Activated CD4-positive, alpha-beta T cell treated with anti-CD3 and anti-CD28 coated beads, Interleukin-2, Interleukin-6, amounts not matched to agents 100 ng/mL and 50 ng/mL, durations not matched to agents 16 hours and 8 hours (primary cell): Measurements from ENCODE around the gene PGM2L1.
"Not testable (repeated sequence)": the region's sequence is repeated elsewhere in the genome, so short reads cannot be mapped to it uniquely, and the experiment has no call there.

ENCODE experiments used
- DNase-seq: peaks from one replicate; pipeline ENCODE4 v3.0.0-alpha.2; 2020

PGM2L1 gene

GRCh38 chr11:74398244-74399159, at the start of gene PGM2L1:
TSS of gene PGM2L1 (minus strand) at chr11:74398433. CDS start at chr11:74398161, 272 bp downstream.
- DNase-seq, result peak; percentile 96

- DNase-seq, result no peak
Observed at GRCh38 chr11:74447720-74448119, 49.5 kb upstream of the PGM2L1 start.

GRCh38 chr11:74446532-74446938, 48.3 kb upstream of the PGM2L1 start:
- DNase-seq, result no peak

- no peak for DNase-seq
Observed at GRCh38 chr11:74444173-74444826, 46.1 kb upstream of the PGM2L1 start.

GRCh38 chr11:74443071-74443864, 45.0 kb upstream of the PGM2L1 start:
- DNase-seq, result no peak

- no peak for DNase-seq
Observed at GRCh38 chr11:74442636-74443035, 44.4 kb upstream of the PGM2L1 start.

GRCh38 chr11:74438681-74439080, 40.4 kb upstream of the PGM2L1 start:
- no peak for DNase-seq

- no peak for DNase-seq
Observed at GRCh38 chr11:74437441-74438042, 39.3 kb upstream of the PGM2L1 start.

- DNase-seq, result no peak
Observed at GRCh38 chr11:74434528-74434927, 36.3 kb upstream of the PGM2L1 start.

GRCh38 chr11:74429205-74429604, 31.0 kb upstream of the PGM2L1 start:
- no peak for DNase-seq

- no peak for DNase-seq
Observed at GRCh38 chr11:74427384-74427886, 29.2 kb upstream of the PGM2L1 start.

GRCh38 chr11:74425100-74425499, 26.9 kb upstream of the PGM2L1 start:
- no peak for DNase-seq

GRCh38 chr11:74418509-74418895, 20.3 kb upstream of the PGM2L1 start:
- DNase-seq, result peak; percentile 36

- DNase-seq, result no peak
Observed at GRCh38 chr11:74417860-74418508, 19.8 kb upstream of the PGM2L1 start.

- peak; percentile 12 for DNase-seq
Observed at GRCh38 chr11:74417379-74417804, 19.2 kb upstream of the PGM2L1 start.

GRCh38 chr11:74416974-74417373, 18.7 kb upstream of the PGM2L1 start:
- not testable (repeated sequence) for DNase-seq

GRCh38 chr11:74412733-74413359, 14.6 kb upstream of the PGM2L1 start:
- DNase-seq, result no peak

- DNase-seq, result no peak
Observed at GRCh38 chr11:74412321-74412720, 14.1 kb upstream of the PGM2L1 start.

- DNase-seq, result no peak
Observed at GRCh38 chr11:74409633-74410032, 11.4 kb upstream of the PGM2L1 start.

- no peak for DNase-seq
Observed at GRCh38 chr11:74403607-74404321, 5.5 kb upstream of the PGM2L1 start.

GRCh38 chr11:74400606-74401005, 2.4 kb upstream of the PGM2L1 start:
- DNase-seq, result no peak
